Sigmoid colon (tissue), 3 donors: ENCODE results near the gene HOXA13.

Experiments used
- CTCF ChIP-seq, 4 experiments: fragments of 450-650 bp in 3 of 4; fragments of 200-600 bp in 1 of 4; IDR thresholded peaks; one replicate each; pipeline ENCODE4 v1.5.1; 2016 to 2019; ENCODE audit warnings: antibody characterized with exemption in 4 of 4, mild to moderate bottlenecking in 3 of 4, moderate library complexity in 2 of 4
- POLR2A ChIP-seq, 2 donors: fragments of 450-650 bp; IDR thresholded peaks; one replicate each; pipeline ENCODE4 v1.6.1; 2016; ENCODE audit warnings: antibody characterized with exemption in 2 of 2, mild to moderate bottlenecking in 2 of 2, moderate library complexity in 2 of 2

- TF ChIP-seq CTCF (IDR thresholded peaks at IDR 0.05) (no peak), POLR2A (IDR thresholded peaks at IDR 0.05) (no peak)
These were observed 29.2 kb downstream of the HOXA13 start for GRCh38 chr7:27170426-27171324.
